Stimulated activated CD8-positive, alpha-beta memory T cell treated with anti-CD3 and anti-CD28 coated beads, Interleukin-12 subunit alpha, Interleukin-12 subunit beta, amount 100 ng/mL, for 24 hours (primary cell): Measurements from ENCODE around the gene CUTA.
A peak's percentile ranks its signal among the peaks of the same experiment; 100 is the strongest.

ENCODE experiments used
- DNase-seq: peaks from one replicate; pipeline ENCODE4 v3.0.0-alpha.2; 2020; ENCODE audit errors: extremely low read depth

CUTA gene

GRCh38 chr6:33417903-33418689 lies at the start of gene CUTA:
Gene CUTA, minus strand, starts transcription at chr6:33418107. Its CDS starts 107 bp downstream, at chr6:33418000.
- DNase-seq: peak; percentile 97

DNA sequence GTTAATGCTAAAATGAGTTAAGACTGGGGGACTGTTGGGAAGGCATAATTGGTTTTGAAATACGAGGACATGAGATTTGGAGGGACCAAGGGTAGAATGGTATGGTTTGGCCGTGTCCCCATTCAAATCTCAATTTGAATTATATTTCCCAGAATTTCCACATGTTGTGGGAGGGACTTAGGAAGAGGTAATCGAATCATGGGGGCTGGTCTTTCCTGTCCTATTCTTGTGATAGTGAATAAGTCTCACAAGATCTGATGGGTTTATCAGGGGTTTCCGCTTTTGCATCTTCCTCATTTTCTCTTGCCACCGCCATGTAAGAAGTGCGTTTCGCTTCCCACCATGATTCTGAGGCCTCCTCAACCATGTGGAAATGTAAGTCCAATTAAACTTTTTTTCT lies 49.2 kb upstream of the CUTA start:
- no peak for DNase-seq

DNA sequence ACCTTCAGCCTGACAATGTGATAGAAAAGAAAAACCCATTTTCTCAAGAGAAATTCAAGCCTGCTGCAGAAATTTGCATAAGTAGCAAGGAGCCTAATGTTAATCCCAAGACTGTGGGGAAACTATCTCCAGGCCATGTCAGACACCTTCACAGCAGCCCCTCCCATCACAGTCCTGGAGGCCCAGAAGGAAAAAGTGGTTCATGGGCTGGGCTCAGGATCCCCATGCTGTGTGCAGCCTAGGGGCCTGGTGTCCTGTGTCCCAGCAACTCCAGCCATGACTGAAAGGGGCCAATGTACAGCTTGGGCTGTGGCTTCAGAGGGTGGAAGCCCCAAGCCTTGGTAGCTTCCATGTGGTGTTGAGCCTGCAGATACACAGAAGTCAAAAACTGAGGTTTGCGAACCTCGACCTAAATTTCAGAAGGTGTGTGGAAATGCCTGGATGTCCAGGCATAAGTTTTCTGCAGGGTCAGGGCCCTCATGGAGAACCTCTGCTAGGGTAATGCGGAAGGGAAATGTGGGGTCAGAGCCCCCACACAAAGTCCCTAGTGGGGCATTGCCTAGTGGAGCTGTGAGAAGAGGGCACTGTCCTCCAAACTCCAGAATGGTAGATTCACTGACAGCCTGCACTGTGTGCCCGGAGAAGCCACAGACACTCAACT lies 48.3 kb upstream of the CUTA start:
- DNase-seq: no peak

GRCh38 chr6:33459226-33459625 lies 41.3 kb upstream of the CUTA start:
- no peak for DNase-seq

DNA sequence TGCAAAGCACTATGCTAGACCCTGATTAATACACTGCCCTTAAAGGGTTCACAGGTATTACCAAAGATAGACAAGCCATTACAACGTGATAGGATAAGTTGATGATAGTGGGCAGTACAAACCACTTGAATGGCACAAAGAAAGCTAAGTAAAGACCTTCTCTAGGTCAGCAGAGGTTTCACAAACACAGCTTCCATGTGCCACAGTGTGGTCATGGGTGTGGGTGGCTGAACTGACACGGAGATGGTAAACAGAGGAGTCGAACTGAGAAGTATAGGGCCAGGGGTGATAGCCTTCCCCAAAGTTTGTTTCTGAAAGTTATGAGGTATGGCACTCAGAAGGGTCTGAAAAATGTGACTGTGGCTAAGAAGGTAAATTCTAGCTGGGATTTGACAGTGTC lies 40.8 kb upstream of the CUTA start:
- no peak for DNase-seq

DNA sequence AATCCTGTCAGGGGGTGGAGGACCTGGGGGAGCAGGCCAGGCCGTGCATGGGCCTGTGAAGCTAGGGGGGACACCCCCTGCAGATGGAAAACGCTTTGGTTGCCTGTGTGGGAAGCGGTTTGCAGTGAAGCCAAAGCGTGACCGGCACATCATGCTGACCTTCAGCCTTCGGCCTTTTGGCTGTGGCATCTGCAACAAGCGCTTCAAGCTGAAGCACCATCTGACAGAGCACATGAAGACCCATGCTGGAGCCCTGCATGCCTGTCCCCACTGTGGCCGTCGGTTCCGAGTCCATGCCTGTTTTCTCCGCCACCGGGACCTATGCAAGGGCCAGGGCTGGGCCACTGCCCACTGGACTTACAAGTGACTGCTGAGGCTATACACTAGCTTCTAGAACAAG lies 38.2 kb upstream of the CUTA start:
- DNase-seq: no peak

DNA sequence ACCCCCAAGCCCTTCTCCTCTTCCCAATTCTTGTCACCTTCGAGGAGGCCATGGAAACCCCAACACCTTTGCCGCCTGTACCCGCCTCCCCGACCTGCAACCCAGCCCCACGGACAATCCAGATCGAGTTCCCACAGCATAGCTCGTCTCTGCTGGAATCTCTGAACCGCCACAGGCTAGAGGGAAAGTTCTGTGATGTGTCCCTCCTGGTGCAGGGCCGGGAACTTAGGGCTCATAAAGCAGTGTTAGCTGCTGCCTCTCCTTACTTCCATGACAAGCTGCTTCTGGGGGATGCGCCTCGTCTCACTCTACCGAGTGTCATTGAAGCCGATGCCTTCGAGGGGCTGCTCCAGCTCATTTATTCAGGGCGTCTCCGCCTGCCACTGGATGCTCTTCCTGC lies 37.1 kb upstream of the CUTA start:
- no peak for DNase-seq

DNA sequence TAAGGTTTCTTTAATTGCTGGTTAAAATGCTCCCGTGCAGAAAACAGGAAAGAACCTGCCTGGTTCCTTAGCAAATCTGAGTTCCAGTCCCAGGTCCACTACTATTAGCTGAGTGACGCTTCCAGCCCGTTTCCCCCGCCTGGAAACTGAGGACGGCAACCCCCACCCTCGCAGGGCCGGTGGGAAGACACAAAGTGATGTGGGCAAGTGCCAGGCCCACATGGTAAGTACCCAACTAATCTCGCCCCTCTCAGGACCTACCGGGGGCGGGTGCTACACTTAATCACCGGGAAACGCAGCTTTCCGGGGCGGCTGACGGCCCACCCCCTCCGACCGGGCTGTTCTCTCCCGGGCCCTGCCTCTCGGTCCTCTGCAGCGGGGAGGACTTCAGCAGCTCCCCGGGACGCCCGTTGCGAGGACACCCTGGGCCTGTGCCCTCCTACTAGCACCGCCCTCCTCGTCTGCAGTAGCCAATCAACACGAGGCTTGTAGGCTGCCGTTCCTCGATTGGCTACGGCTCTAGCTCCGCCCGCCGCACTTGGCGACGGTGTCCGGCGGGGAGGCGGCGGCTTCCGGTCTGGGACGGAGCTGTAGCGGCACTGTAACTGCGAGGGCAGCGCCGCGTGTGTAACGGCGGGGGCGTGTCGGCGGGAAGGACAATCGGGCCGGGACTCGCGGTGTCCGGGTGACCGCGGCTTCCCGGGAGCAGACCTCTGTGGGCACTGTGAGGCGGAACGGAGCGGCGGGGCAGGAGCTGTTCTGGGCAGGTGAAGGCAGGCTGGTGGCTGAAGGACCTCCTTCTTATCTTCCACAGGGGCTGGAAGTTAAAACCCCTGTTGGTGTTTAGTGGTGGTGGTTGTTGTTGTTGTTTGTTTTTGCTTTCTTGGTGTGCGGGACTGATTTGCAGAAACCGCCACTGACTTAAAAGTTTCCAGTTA lies 36.4 kb upstream of the CUTA start, which contains the start of gene ZBTB9:
ZBTB9 (plus strand) TSS at position 568 of the 938 bp plus-strand sequence. CDS start 525 bp downstream, outside the sequence.
- peak; percentile 87 for DNase-seq

- DNase-seq: no peak
Measured at GRCh38 chr6:33453393-33454008, 35.6 kb upstream of the CUTA start.

GRCh38 chr6:33452496-33452895 lies 34.6 kb upstream of the CUTA start:
- no peak for DNase-seq

- DNase-seq: no peak
Measured at GRCh38 chr6:33451606-33452005, 33.7 kb upstream of the CUTA start.

DNA sequence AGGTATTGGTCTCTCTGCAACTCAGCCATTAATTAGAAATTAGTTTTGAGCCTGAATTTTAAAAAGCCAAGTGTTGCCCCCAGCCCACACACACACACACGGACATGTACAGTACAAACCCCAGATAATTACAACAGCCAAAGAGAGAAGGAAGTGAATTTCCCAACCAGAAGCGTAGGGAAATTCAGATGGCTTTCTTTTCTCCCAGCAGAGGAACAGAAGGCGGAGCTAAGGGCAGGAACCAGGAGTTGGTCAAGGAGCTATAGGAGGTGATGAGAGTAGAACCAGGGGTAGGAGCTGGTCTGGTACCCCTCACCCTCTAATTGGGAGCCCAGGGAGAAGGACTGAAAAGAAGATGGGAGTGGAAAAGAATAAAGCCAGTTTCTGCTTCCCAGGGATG lies 32.5 kb upstream of the CUTA start:
- no peak for DNase-seq

DNA sequence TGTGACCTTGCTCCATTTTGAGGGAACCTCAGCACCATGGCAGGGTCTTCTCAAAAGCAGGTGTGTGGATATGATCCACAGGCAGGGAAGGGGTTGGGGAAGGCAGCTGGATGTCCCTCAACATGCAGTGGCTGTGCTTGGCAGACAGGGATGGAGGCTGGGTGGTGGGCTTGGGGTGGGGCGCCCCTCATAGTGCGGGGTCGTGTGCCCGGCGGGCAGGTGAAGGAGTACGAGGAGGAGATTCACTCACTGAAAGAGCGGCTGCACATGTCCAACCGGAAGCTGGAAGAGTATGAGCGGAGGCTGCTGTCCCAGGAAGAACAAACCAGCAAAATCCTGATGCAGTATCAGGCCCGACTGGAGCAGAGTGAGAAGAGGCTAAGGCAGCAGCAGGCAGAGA lies 28.4 kb upstream of the CUTA start:
- no peak for DNase-seq

DNA sequence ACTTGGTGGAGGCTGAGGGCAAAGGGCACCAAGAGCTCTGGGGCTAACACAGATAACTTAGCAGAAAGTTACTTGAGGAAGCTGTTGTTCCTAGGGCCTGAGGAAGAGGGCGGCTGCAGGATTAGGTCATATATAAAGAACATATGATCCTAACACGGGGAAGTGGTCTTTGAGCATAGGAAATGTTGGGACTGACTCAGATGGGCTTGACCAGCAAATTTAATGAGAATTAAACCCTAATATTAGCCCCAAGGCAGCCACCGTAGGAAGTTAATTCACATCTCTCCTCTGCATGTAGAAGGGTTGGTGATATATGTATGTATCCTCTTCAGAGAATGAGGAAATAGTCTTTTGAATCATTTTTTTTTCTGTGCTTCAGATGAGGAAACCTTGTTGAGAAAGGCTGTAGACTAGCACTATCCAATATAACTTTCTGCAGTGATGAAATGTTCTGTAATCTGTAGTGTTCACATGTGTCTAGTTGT lies 27.3 kb upstream of the CUTA start:
- no peak for DNase-seq

GRCh38 chr6:33443619-33444504 lies 26.0 kb upstream of the CUTA start:
- no peak for DNase-seq

GRCh38 chr6:33443025-33443424 lies 25.1 kb upstream of the CUTA start:
- no peak for DNase-seq

- no peak for DNase-seq
Measured at GRCh38 chr6:33442283-33442682, 24.4 kb upstream of the CUTA start.

DNA sequence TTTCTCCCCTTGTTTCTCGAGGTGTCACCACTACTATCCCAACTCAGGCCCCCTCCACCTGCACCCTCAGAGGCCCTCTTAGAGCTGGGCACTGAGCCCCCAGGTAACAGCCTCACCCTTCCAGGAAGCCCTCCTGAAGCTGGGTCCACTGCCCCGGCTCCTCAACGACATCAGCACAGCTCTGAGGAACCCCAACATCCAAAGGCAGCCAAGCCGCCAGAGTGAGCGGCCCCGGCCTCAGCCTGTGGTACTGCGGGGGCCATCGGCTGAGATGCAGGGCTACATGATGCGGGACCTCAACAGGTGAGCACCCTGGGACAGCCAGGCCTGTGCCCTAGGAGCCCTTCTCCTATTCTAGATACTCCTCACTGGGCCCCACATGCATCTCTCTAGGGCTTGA lies 23.6 kb upstream of the CUTA start:
- no peak for DNase-seq

- no peak for DNase-seq
Measured at GRCh38 chr6:33440649-33441309, 22.9 kb upstream of the CUTA start.
